Lung microvascular endothelial cell (primary cell): ENCODE results near the gene MIOX. TPM values are rescaled to one million over a fixed set of nuclear protein-coding genes. Genes with fewer than 3 reads are reported as not detected.
A peak's percentile ranks its signal among the peaks of the same experiment; 100 is the strongest.
"Not testable (repeated sequence)": the region's sequence is repeated elsewhere in the genome, so short reads cannot be mapped to it uniquely, and the experiment has no call there.

ENCODE experiments used
- DNase-seq, 2 donors: peaks; one replicate each; pipeline versions ENCODE4 v3.0.0 to v3.0.0-alpha.2; 2010; ENCODE audit warnings: low read depth in 2 of 2
- total RNA-seq: library from RNA; depleted of rRNA; stranded (reverse); fragments of >200 nt; gene quantifications from 2 replicates; pipeline ENCODE4 v1.2.1, GENCODE V29; 2014

The MIOX gene
- total RNA-seq, 1 donor from 2014 or later: not detected

DNA sequence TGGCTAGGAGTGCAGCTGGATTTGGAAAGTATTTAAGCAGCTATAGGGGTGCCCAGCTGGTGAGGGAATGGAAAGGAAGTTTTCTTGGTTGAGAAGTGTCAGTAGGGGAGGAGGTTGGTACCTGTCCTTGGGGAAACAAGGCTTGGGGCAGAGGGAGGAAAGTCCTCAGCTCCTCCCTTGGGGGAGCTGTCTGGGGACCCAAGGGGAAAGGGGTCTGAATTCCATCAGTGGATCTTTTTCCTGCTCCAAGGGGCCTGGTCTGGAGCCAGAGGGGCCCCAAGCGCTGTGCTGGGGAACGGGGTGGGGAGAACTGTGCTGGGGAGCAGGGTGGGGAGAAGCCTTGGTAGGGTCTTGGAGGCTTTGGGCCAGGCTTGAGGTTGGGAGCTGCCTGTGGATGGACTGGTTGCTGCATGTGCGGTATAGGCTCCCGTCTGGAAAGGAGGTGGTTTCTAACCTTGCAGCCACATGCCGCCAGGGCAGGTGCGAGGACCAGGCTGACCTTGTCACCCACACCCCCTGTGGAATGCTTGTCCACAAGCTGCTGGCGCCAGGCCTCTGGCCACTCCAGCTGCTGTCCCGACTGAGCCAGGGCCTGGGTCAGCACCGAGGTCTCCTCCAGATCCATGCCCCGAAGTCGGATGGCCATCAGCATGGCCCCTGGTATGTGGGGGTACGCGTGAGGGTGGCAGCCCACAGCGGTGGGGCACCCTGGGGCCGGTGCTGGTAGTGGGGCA lies 42.2 kb downstream of the MIOX start:
- no peak for DNase-seq

DNA sequence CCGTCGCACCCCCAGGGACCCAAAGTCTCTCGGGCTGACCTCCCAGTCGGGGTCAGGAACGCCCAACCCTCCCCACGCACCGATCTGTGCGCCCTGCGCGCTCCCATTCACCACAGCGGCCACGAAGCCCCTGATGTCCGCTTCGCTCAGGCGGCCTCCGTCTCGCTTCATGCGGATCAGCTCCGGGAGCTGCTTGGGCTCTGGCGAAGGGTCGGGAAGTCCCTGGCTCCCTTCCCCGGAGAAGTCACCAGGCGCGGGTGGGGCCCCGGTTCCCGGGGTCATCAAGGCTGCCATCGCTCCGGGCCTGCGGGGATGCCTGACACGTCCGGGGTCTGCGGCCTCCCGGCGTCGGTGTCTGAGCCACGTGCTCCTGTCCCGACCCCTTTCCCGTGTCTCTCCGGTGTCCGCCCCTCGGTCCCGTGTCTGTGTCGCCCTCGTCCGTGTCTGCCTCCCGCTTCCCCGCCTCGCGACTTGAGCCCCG lies 42.8 kb downstream of the MIOX start:
- no peak for DNase-seq

DNA sequence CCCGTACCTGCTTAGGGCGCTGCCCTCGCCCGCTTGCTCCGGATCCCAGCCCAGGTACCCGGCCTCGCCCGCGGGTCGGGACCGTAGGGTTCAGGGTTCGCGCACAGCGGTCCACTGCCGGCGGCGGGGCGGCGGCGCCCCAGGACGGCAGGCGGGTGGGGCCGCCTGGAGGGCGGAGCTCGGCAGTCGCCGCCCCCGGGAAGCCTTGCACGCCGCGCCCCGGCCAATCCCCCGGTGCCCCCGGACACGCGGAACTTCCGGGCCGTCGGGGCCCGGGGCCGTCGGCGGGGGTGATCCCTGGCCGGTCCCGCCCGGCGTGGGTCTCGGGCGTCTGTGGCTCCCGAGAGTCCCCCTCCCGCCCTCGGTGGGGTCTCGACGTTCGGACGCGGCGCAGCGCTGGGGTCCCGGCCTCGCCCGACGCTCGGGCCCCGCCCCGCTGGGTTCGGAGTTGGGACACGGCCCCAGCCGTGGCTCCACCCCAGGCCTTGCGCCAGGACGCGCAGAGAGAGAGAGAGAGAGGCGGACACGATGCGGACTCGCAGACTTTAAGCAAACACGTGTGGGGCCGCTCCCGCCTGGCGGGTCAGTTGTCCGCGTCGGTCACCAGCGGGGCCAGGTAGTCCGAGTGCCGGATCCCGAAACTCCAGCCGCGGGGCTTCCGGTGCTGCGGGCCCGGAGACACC lies 43.4 kb downstream of the MIOX start, which contains the start of gene TYMP:
Gene TYMP (minus strand): TSS at position 116 of the 683 bp plus-strand sequence. CDS start 303 bp downstream, outside the sequence.
- DNase-seq: peak; percentile 66 to 70

DNA sequence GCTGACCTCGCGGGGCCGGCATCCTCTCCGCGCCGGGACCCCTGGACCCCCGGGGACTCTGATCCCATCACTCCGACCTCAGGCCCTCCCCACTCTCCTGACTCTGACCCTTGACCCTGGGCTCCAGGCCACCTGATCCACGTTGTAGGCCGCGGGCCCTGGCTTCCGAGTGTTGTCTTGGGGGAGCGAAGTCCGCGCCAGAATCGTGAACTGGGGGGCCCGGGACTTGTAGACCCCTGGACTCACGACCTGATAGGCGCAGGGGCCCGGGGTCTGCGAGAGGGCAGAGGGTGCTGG lies 43.9 kb downstream of the MIOX start:
- DNase-seq: no peak

DNA sequence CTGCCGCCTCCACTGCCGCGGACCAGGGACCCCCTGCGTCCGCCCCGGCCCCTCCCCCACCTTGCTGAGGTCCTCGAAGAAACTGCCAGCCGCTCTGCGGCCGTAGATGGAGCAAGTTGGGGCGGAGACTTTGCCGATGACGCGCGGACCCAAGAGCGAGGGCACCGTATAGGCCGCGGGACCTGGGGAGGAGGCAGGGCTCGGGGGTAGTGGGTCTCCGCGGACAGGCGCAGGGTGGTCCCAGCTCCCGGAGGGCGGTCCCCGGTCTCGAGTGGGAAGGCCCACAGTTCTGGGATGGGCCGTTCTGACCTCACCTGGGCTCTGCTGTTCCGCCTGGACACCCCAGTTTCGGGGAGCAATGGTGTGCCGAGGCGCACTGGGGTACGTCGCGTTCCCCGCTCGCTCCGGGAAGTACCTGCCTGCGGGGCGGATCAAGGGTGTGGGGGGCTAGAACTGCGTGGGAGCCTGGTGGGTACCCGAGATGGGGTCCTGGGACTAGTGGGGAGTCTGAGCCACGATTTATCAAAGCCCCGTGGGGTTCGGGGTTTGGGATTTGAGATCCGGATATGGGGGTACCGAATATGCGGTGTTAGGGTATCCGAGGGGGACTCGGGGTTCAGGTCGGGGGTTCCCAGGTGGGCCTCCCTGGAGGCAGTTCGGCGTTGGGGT lies 44.4 kb downstream of the MIOX start:
- peak; percentile 57 to 78 for DNase-seq

DNA sequence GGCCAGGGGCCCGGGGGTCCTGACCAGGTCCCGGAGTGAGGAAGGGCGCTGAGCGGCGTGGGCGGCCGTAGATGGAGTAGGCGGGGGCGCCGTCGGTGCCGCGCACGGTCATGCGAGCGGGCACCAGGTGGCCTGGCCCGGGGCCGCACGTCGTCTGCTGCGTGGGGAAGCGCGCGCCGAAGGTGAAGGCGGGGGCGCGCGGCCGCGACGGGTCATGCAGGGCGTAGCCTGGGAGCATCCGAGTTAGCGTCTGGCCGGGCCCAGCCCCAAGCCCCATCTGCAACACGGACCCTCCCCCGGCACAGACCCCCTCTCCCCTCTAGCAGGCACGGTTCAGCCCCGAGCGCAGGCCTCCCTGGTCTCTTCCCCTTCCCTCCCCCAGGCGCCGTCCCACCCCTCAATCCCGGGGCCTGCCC lies 44.9 kb downstream of the MIOX start:
- DNase-seq: peak in 1 of 2 donors; percentile 58

DNA sequence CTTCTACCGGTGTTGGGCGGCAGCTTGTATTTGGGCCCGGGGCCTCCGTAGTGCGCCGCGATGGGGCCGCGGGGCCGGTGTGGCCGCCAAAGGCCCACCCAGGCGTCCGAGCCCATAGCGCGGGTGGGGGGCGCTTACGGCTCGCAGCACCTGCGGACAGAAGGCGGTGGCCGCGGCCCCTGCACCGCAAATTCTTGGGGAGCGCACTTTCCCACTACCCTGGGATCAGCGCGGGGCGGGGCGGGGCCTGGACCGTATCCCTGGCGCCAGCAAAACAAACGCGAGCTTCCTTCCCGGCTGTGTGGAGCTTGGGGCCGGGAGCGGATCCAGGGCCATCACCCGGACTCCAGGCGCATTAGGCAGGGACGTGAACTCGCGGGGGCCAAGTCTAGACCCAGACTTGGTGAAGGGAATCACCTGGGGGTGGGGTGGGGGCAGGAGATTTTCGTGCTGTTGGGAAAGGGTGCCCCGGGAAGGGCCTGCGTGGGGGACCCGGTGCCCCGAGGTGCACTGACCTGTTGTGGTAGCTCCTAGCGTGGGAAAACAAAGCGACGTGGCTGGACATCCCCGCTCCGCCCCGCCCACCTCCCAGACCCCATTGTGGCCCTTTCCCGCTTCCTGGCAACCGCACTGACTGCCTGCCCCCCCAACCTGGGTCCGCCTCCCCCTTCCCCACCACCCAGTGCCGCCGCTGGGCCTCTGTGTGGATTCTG lies 45.5 kb downstream of the MIOX start:
- DNase-seq: peak; percentile 77 to 91

DNA sequence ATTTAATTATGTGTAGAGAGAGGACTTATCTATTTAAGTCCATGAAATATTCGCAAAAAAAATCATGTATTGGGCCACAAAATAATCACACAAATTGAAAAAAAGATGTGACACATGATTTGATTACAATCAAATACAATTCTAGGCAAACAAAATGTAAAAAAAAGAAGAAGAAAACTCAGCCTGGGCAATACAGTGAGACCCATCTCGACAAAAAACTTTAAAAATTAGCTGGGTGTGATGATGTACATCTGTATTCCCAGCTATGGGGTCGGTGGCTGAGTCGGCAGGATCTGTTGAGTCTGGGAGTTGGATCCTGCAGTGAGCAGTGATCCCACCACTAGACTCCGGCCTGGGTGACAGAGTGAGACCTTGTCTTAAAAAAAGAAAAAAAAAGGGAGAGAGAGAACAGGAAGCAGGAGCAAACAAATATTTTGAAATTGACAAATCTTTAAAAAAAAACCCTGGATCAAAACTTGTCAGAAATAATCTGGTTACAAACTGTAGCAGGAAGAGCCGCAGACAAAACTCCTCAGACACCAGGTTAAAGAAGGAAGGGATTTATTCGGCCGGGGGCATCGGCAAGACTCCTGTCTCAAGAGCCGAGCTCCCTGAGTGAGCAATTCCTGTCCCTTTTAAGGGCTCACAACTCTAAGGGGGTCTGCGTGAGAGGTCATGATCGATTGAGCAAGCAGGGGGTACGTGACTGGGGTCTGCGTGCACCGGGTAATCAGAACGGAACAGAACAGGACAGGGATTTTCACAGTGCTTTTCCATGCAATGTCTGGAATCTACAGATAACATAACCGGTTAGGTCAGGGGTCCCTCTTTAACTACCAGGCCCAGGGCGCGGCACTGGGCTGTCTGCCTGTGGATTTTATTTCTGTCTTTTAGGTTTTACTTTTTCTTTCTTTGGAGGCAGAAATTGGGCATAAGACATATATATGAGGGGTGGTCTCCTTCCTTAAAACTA lies 46.5 kb downstream of the MIOX start:
- no peak for DNase-seq

DNA sequence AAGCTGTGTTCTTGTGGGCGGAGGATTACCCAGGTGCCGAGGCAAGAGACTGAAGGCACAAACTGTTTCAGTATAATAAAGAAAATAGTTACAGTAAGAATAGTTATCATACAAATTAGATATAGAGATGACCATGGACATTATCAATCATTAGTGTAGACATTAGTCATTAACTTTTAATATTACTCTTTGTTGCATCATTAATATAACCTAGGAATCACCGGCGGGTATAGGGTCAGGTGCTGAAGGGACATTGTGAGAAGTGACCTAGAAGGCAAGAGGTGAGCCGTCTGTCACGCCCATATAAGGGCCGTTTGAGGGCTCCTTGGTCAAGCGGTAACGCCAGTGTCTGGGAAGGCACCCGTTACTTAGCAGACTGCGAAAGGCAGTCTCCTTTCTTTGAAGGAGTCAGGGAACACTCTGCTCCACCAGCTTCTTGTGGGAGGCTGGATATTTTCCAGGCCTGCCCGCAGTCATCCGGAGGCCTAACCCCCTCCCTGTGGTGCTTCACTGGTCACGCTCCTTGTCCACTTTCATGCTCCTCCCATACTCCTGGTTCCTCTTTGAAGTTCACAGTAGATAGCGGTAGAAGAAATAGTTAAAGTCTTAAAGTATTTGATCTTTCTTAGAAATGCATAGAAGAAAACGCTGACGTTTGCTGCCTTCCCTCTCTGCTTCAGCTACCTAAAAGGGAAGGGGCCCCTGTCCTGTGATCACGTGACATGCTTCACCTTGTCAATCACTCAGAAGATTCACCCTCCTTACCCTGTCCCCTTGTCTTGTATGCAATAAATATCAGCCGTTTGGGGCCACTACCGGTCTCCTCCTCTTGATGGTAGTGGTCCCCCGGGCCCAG lies 47.4 kb downstream of the MIOX start:
- not testable (repeated sequence) for DNase-seq

DNA sequence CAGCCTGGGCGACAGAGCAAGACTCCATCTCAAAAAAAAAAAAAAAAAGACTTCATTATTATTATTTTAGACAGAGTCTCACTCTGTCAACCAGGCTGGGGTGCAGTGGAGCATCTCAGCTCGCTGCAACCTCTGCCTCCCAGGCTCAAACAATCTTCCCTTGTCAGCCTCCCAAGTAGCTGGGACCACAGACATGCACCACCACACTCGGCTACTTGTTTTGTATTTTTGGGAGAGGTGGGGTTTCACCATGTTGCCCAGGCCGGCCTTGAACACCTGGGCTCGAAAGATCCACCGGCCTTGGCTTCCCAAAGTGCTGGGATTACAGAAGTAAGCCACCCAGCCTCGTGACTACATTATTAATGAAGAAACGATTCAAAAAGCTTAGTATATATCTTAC lies 48.5 kb downstream of the MIOX start:
- DNase-seq: no peak

DNA sequence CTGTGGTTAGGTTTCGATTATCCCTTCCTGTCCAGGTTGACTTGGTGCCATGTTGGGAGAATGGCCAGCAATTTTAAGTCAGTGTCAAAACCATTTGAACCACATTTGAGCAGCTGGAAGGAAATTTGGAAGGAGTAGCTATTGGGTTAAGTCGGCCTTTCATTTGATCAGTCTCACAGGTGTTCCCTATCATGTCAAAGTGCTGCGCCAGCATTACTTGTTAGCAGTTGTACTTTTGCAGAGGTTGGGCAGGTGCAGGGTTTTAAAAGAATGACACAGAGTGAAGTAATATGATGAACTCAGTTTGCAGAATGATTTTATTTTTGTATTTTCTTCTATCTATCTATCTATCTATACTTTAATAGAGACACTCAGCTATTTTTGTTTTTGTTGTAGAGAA lies 49.6 kb downstream of the MIOX start:
- DNase-seq: no peak

DNA sequence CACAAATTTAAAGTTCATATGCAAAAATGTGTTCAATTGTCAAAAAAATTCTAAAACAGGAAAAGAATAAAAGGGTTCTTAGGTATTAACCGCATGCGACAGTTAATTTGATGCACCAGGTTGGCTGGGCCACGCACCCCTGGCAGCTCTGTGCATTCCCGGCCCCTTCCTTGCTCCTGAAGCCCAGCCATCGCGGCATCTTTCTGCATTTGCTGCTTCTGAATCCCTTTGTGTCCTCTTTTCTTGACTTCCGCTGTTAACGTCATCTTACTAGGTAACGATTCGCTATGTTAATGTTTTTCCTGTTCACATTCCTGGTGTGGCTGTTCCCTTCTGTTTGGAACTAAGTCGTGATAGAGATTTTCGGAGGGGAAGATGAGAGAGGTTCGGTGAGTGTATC lies 51.1 kb downstream of the MIOX start:
- DNase-seq: no peak

Other genes starting within 250 kb of the MIOX start
- gene TUBGCP6, start 241.8 kb upstream of the MIOX start, total RNA-seq: 11.8 and 21.2 TPM in 2 replicates
- gene HDAC10, start 235.6 kb upstream of the MIOX start, total RNA-seq: 9.4 and 11.3 TPM in 2 replicates
- gene MAPK12, start 225.2 kb upstream of the MIOX start, total RNA-seq: 37.0 and 53.6 TPM in 2 replicates
- 16.3 and 21.8 TPM in 2 replicates for gene MAPK11, start 216.5 kb upstream of the MIOX start, total RNA-seq
- gene PLXNB2, start 179.2 kb upstream of the MIOX start, total RNA-seq: 47.3 and 55.2 TPM in 2 replicates
- gene DENND6B, start 159.8 kb upstream of the MIOX start, total RNA-seq: 0.65 and 1.8 TPM in 2 replicates
- gene PPP6R2, start 143.5 kb upstream of the MIOX start, total RNA-seq: 32.9 and 37.7 TPM in 2 replicates
- gene SBF1, start 11.8 kb upstream of the MIOX start, total RNA-seq: 19.8 and 35.3 TPM in 2 replicates
- 0.22 and 0.99 TPM in 2 replicates for gene ADM2, start 5.3 kb upstream of the MIOX start, total RNA-seq
- gene LMF2, start 20.8 kb downstream of the MIOX start, total RNA-seq: 18.7 and 27.0 TPM in 2 replicates
- 14.5 and 17.0 TPM in 2 replicates for gene NCAPH2, start 21.4 kb downstream of the MIOX start, total RNA-seq
- 1.3 and 2.4 TPM in 2 replicates for gene SCO2, start 38.7 kb downstream of the MIOX start, total RNA-seq
- gene TYMP, start 43.2 kb downstream of the MIOX start, total RNA-seq: 8.9 and 19.8 TPM in 2 replicates
- gene KLHDC7B, start 59.0 kb downstream of the MIOX start, total RNA-seq: not detected in 2 replicates
- gene SYCE3, start 76.1 kb downstream of the MIOX start, total RNA-seq: not detected in 2 replicates
- gene CPT1B, start 91.6 kb downstream of the MIOX start, total RNA-seq: 1.5 and 5.2 TPM in 2 replicates
- 20.5 and 25.4 TPM in 2 replicates for gene CHKB, start 96.0 kb downstream of the MIOX start, total RNA-seq
- 0.20 and 0.22 TPM in 2 replicates for gene MAPK8IP2, start 113.9 kb downstream of the MIOX start, total RNA-seq
- 8.7 and 11.3 TPM in 2 replicates for gene ARSA, start 141.3 kb downstream of the MIOX start, total RNA-seq
- 7.6 and 11.5 TPM in 2 replicates for gene SHANK3, start 186.0 kb downstream of the MIOX start, total RNA-seq